ENCODE data around the gene FAM20C.

The FAM20C gene

DNA sequence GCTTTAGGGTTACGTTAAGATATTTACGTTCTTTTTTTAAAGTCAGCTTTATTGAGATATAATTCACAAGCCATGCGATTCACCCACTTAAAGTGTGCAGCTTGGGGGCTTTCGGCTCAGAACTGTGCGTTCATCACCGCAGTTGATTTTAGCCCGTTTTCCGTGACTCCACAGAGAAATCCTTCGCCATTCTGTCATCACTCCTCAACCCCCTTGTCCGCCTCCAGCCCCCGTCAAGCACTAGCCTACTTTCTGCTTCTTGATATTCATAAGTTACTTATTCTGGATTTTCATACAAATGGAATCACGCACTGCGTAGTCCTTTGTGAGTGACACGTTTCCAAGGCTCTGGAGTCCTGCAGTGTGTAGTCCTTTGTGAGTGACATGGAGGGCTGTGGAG lies 20.4 kb downstream of the FAM20C start:
- intact Hi-C loops (cut with DNase I; ENCODE audit: low total_unique reads), result no loop called here
- H3K4me3 ChIP-seq, result no peak overlapping the region
- H3K9me3 ChIP-seq, result no peaks in the 10 kb centered on the region
- no peak overlapping the region for H3K27ac ChIP-seq
- TF ChIP-seq, protein P1, sequence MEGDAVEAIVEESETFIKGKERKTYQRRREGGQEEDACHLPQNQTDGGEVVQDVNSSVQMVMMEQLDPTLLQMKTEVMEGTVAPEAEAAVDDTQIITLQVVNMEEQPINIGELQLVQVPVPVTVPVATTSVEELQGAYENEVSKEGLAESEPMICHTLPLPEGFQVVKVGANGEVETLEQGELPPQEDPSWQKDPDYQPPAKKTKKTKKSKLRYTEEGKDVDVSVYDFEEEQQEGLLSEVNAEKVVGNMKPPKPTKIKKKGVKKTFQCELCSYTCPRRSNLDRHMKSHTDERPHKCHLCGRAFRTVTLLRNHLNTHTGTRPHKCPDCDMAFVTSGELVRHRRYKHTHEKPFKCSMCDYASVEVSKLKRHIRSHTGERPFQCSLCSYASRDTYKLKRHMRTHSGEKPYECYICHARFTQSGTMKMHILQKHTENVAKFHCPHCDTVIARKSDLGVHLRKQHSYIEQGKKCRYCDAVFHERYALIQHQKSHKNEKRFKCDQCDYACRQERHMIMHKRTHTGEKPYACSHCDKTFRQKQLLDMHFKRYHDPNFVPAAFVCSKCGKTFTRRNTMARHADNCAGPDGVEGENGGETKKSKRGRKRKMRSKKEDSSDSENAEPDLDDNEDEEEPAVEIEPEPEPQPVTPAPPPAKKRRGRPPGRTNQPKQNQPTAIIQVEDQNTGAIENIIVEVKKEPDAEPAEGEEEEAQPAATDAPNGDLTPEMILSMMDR (IDR thresholded peaks at IDR 0.05), result no peak
- no peak for DNase-seq
- peaks cover 20 to 83% (median 38%) of the 10 kb centered on the region in 3 donors for H3K36me3 ChIP-seq
- H3K4me1 ChIP-seq, result peaks cover 0 to 9% (median 1%) of the 10 kb centered on the region in 4 donors
- no peaks in the 10 kb centered on the region for H3K27me3 ChIP-seq

DNA sequence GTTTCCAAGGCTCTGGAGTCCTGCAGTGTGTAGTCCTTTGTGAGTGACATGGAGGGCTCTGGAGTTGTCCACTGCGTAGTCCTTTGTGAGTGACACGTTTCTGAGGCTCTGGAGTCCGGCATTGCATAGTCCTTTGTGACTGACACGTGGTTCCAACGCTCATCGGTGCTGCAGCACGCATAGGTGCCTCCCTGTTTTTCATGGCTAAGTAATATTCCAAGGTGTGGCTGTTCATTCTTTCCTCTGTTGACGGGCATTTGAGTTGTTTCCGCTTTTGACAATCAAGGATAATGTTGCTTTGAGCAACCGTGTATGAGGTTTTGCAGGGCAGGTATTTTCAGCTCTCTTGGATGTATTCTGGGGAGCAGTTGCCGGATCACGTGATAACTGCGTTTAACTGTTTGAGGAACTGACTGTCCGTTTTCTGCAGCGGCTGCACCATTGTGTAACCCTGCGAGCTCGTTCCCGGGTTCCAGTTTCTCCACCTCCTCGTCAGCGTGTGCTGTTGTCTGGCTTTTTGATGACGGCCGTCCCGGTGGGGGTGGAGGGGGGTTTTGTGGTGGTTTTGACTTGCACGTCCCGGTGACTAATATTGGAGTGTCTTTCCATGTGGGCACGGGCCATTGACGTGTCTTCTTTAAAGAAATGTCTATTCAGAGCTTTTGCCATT lies 21.1 kb downstream of the FAM20C start:
- peaks cover 20 to 84% (median 41%) of the 10 kb centered on the region in 3 donors for H3K36me3 ChIP-seq
- H3K27me3 ChIP-seq, result no peaks in the 10 kb centered on the region
- intact Hi-C loops (cut with DNase I; ENCODE audit: low total_unique reads), result no loop called here
- H3K4me3 ChIP-seq, result no peak overlapping the region
- H3K9me3 ChIP-seq, result no peaks in the 10 kb centered on the region
- no peak overlapping the region for H3K27ac ChIP-seq
- no peak for DNase-seq
- TF ChIP-seq, protein P1 (IDR thresholded peaks at IDR 0.05), result no peak
- peaks cover 0 to 9% (median 1%) of the 10 kb centered on the region in 4 donors for H3K4me1 ChIP-seq

DNA sequence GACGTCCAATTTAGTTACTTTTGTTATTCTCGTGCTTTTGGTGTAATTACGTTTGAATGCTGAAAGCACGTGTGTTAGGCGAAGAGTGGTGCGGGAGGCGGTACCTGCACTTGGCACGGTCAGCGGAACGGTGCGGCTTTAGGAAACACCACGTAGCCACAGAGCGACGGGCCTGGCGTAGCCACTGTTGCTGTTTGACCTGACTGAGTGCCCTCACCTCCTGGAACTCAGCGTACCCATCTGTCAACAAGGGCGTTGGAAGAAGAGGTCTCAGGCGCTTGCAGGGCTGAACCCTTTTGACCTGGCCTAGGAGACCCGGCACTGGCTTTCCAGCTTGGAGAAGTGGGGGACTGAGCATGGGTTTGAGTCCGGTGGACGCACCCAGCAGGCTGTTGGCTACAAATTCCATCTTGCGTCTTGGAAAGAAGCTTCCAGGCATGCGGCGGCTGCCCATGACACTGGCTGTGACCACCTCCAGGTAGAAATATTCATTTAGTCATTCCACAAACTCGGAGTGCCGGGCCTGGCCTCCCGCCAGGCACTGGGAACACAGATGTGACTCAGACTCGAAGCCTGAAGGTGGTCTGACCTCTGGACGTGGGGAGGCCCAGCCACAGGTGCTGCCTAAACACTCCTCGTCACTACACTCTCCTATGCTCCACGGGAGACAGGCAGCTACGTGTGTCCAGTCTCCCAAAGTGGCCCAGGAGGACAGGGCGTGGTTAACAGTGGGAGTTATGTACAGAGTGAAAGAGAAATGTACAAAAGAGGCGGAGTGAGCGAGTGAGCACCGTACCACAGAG lies 22.2 kb downstream of the FAM20C start:
- TF ChIP-seq, protein P1 (IDR thresholded peaks at IDR 0.05), result no peak
- H3K4me3 ChIP-seq, result no peak overlapping the region
- DNase-seq, result no peak
- H3K9me3 ChIP-seq, result no peaks in the 10 kb centered on the region
- no peaks in the 10 kb centered on the region for H3K27me3 ChIP-seq
- intact Hi-C loops (cut with DNase I; ENCODE audit: low total_unique reads), result no loop called here
- peaks cover 11 to 84% (median 41%) of the 10 kb centered on the region in 3 donors for H3K36me3 ChIP-seq
- no peak overlapping the region for H3K27ac ChIP-seq
- peaks cover 0 to 9% (median 5%) of the 10 kb centered on the region in 4 donors for H3K4me1 ChIP-seq

DNA sequence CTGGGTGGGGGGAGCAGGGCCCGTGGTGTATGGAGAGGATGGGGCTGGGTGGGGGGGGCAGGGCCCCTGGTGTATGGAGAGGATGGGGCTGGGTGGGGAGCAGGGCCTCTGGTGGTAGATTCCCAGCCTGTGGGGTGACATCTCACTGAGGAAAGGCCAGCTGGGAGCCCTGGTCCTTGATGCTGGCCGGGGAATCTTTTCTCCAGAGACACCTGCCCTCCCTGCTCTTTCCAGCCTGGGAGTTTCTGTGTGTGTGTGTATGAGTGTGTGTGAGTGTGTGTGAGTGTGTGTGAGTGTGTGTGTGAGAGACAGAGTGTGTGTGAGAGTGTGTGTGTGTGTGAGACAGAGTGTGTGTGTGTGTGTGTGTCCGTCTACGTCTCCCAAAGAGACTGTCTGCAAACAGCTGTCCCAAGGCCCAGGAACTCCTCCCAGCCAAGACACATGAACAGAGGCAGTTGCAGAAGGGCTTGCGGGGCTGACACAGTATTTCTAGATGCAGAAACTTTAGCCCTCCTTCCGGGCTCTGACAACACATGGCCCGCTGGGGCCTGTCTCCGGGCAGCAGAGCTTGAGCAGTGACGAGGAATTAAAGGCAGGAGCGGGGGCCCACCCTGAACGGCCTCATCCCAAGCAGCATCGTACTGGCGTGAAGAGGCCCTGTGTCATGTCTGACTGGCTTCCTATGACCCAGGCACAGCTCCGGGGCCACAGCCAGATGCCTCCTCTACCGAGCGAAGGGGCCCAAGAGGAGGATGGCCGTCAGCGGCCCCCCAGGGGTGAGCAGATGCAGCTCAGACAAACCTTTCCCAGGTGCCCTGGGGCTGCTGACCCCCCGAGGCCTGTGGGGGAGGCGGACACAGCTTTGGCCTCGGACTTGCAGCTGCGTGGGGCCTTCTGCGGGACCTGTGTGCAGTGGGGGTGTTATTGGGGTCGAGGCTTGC lies 24.3 kb downstream of the FAM20C start:
- intact Hi-C loops (cut with DNase I; ENCODE audit: low total_unique reads), result no loop called here
- Histone ChIP-seq H3K27me3 (no peaks in the 10 kb centered on the region), H3K4me3 (no peak overlapping the region), H3K4me1 (peaks cover 0 to 15% (median 11%) of the 10 kb centered on the region in 4 donors), H3K27ac (no peak overlapping the region), H3K36me3 (peaks cover 0 to 69% (median 23%) of the 10 kb centered on the region in 3 donors), H3K9me3 (no peaks in the 10 kb centered on the region)
- peak in 1 of 2 donors; percentile 52 for DNase-seq
- TF ChIP-seq, protein P1 (IDR thresholded peaks at IDR 0.05), result no peak

DNA sequence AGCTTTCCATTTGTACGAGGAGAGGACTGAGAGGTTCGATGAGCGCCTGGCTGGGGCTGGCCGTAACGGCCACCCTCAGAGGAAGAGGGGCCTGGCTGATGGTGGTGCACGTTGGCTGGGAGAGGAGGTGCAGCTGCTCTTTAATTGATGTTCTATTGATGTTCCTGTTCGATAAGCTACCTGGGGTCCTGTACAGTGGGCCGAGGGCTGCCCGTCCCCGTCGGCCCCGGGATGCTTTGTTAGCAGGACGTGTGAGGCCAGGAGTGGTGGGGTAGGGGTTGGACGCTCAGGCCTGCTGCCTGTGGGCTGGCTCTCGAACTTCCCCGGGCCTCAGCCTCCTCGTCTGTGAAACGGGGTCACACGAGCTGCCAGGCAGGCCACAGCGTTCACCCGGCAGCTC lies 25.4 kb downstream of the FAM20C start:
- peaks cover 0 to 57% (median 19%) of the 10 kb centered on the region in 3 donors for H3K36me3 ChIP-seq

More for the DNA sequence above, 25.4 kb downstream of the FAM20C start:
- TF ChIP-seq, protein P1 (IDR thresholded peaks at IDR 0.05), result no peak
- no peak for DNase-seq
- H3K27ac ChIP-seq, result no peak overlapping the region
- H3K4me1 ChIP-seq, result peaks cover 0 to 15% (median 11%) of the 10 kb centered on the region in 4 donors
- no peak overlapping the region for H3K4me3 ChIP-seq
- H3K9me3 ChIP-seq, result no peaks in the 10 kb centered on the region
- intact Hi-C loops (cut with DNase I; ENCODE audit: low total_unique reads), result no loop called here
- H3K27me3 ChIP-seq, result no peaks in the 10 kb centered on the region

All from tibial artery (tissue), 4 donors.